Stomach smooth muscle (tissue), 2 donors: ENCODE measurements around the gene HBZ.

Experiments
- H3K27ac ChIP-seq: one replicate; pipeline ENCODE4 v1.7.0; 2013; ENCODE audit warnings: mild to moderate bottlenecking, low read length, inconsistent platforms
- H3K27me3 ChIP-seq, 2 donors: one replicate each; pipeline ENCODE4 v1.7.0; 2013; ENCODE audit warnings: low read length in 2 of 2; ENCODE audit not compliant: insufficient read depth in 2 of 2, control insufficient read depth in 1 of 2
- H3K36me3 ChIP-seq, 2 donors: one replicate each; pipeline ENCODE4 v1.7.0; 2013; ENCODE audit warnings: low read length in 2 of 2; ENCODE audit not compliant: control insufficient read depth in 2 of 2, insufficient read depth in 2 of 2
- H3K4me1 ChIP-seq: one replicate; pipeline ENCODE4 v1.7.0; 2013; ENCODE audit warnings: low read length; ENCODE audit not compliant: control insufficient read depth, insufficient read depth
- H3K4me3 ChIP-seq, 2 donors: one replicate each; pipeline ENCODE4 v1.7.0; 2013; ENCODE audit warnings: low read length in 2 of 2
- H3K9ac ChIP-seq, 2 donors: one replicate each; pipeline ENCODE4 v1.7.0; 2013; ENCODE audit warnings: low read length in 2 of 2, mild to moderate bottlenecking in 1 of 2
- H3K9me3 ChIP-seq, 2 donors: one replicate each; pipeline ENCODE4 v1.7.0; 2013; ENCODE audit warnings: low read length in 2 of 2; ENCODE audit not compliant: control insufficient read depth in 2 of 2
- donor health status: healthy.
- donor health status: Pancreatic carcinoma.

Gene HBZ

GRCh38 chr16:180681-181564 is 28.5 kb downstream of the HBZ start:
- no peak overlapping the region for H3K27ac ChIP-seq
- H3K9me3 ChIP-seq, result no peaks in the 10 kb centered on the region
- H3K36me3 ChIP-seq, result no peaks in the 10 kb centered on the region
- peak overlapping the region; percentile 49 to 61 for H3K4me3 ChIP-seq
- no peak overlapping the region for H3K9ac ChIP-seq
- peaks cover 21 to 42% of the 10 kb centered on the region in 2 donors for H3K27me3 ChIP-seq
- peaks cover 22% of the 10 kb centered on the region for H3K4me1 ChIP-seq

- H3K27me3 ChIP-seq, result peaks cover 21 to 42% of the 10 kb centered on the region in 2 donors
- H3K36me3 ChIP-seq, result no peaks in the 10 kb centered on the region
- H3K9ac ChIP-seq, result no peak overlapping the region
- peak overlapping the region in 1 of 2 donors; percentile 61 for H3K4me3 ChIP-seq
- peaks cover 22% of the 10 kb centered on the region for H3K4me1 ChIP-seq
- H3K27ac ChIP-seq, result no peak overlapping the region
- H3K9me3 ChIP-seq, result no peaks in the 10 kb centered on the region
Measured at GRCh38 chr16:181565-182021, 29.1 kb downstream of the HBZ start.

- no peak overlapping the region for H3K4me3 ChIP-seq
- H3K4me1 ChIP-seq, result peaks cover 19% of the 10 kb centered on the region
- H3K27ac ChIP-seq, result no peak overlapping the region
- H3K36me3 ChIP-seq, result peaks cover 3 to 8% of the 10 kb centered on the region in 2 donors
- H3K9ac ChIP-seq, result no peak overlapping the region
- no peaks in the 10 kb centered on the region for H3K9me3 ChIP-seq
- H3K27me3 ChIP-seq, result peaks cover 13 to 31% of the 10 kb centered on the region in 2 donors
Measured at GRCh38 chr16:183005-183404, 30.6 kb downstream of the HBZ start.

- Histone ChIP-seq H3K36me3 (peaks cover 15 to 25% of the 10 kb centered on the region in 2 donors), H3K9ac (no peak overlapping the region), H3K9me3 (no peaks in the 10 kb centered on the region), H3K4me1 (peaks cover 16% of the 10 kb centered on the region), H3K4me3 (no peak overlapping the region), H3K27ac (no peak overlapping the region), H3K27me3 (peaks cover 0 to 9% of the 10 kb centered on the region in 2 donors)
Measured at GRCh38 chr16:185213-185612, 32.8 kb downstream of the HBZ start.

GRCh38 chr16:185691-186090 is 33.2 kb downstream of the HBZ start:
- peaks cover 13% of the 10 kb centered on the region for H3K4me1 ChIP-seq
- peaks cover 0 to 5% of the 10 kb centered on the region in 2 donors for H3K27me3 ChIP-seq
- H3K27ac ChIP-seq, result no peak overlapping the region
- no peak overlapping the region for H3K9ac ChIP-seq
- H3K4me3 ChIP-seq, result no peak overlapping the region
- H3K9me3 ChIP-seq, result no peaks in the 10 kb centered on the region
- H3K36me3 ChIP-seq, result peaks cover 20 to 28% of the 10 kb centered on the region in 2 donors

- no peaks in the 10 kb centered on the region for H3K27me3 ChIP-seq
- no peak overlapping the region for H3K27ac ChIP-seq
- no peak overlapping the region for H3K4me3 ChIP-seq
- H3K9me3 ChIP-seq, result no peaks in the 10 kb centered on the region
- no peak overlapping the region for H3K9ac ChIP-seq
- H3K4me1 ChIP-seq, result no peaks in the 10 kb centered on the region
- H3K36me3 ChIP-seq, result peaks cover 33 to 43% of the 10 kb centered on the region in 2 donors
Measured at GRCh38 chr16:187330-187729, 34.9 kb downstream of the HBZ start.

- peaks cover 42 to 51% of the 10 kb centered on the region in 2 donors for H3K36me3 ChIP-seq
- no peaks in the 10 kb centered on the region for H3K27me3 ChIP-seq
- no peaks in the 10 kb centered on the region for H3K4me1 ChIP-seq
- no peaks in the 10 kb centered on the region for H3K9me3 ChIP-seq
- H3K4me3 ChIP-seq, result no peak overlapping the region
- H3K9ac ChIP-seq, result no peak overlapping the region
- H3K27ac ChIP-seq, result no peak overlapping the region
Measured at GRCh38 chr16:188674-189073, 36.2 kb downstream of the HBZ start.

GRCh38 chr16:189604-190186 is 37.3 kb downstream of the HBZ start:
- H3K27ac ChIP-seq, result no peak overlapping the region
- no peaks in the 10 kb centered on the region for H3K9me3 ChIP-seq
- H3K9ac ChIP-seq, result no peak overlapping the region
- no peaks in the 10 kb centered on the region for H3K27me3 ChIP-seq
- H3K4me3 ChIP-seq, result no peak overlapping the region
- H3K4me1 ChIP-seq, result no peaks in the 10 kb centered on the region
- H3K36me3 ChIP-seq, result peaks cover 49 to 59% of the 10 kb centered on the region in 2 donors

GRCh38 chr16:191831-192230 is 39.4 kb downstream of the HBZ start:
- peaks cover 64 to 72% of the 10 kb centered on the region in 2 donors for H3K36me3 ChIP-seq
- H3K9me3 ChIP-seq, result no peaks in the 10 kb centered on the region
- no peak overlapping the region for H3K4me3 ChIP-seq
- no peak overlapping the region for H3K27ac ChIP-seq
- no peak overlapping the region for H3K9ac ChIP-seq
- H3K27me3 ChIP-seq, result no peaks in the 10 kb centered on the region
- no peaks in the 10 kb centered on the region for H3K4me1 ChIP-seq

- Histone ChIP-seq H3K27ac (no peak overlapping the region), H3K4me1 (no peaks in the 10 kb centered on the region), H3K4me3 (no peak overlapping the region), H3K9ac (no peak overlapping the region), H3K36me3 (peaks cover 64 to 70% of the 10 kb centered on the region in 2 donors), H3K9me3 (no peaks in the 10 kb centered on the region), H3K27me3 (no peaks in the 10 kb centered on the region)
Measured at GRCh38 chr16:192686-193085, 40.2 kb downstream of the HBZ start.

- Histone ChIP-seq H3K27me3 (no peaks in the 10 kb centered on the region), H3K4me3 (no peak overlapping the region), H3K9me3 (no peaks in the 10 kb centered on the region), H3K9ac (no peak overlapping the region), H3K4me1 (no peaks in the 10 kb centered on the region), H3K27ac (no peak overlapping the region), H3K36me3 (peaks cover 69 to 71% of the 10 kb centered on the region in 2 donors)
Measured at GRCh38 chr16:193441-193840, 41.0 kb downstream of the HBZ start.
